ENCODE results near the gene FBXO46. TPM values are rescaled to one million over a fixed set of nuclear protein-coding genes. Genes with fewer than 3 reads are reported as not detected.
"Not testable (repeated sequence)": the region's sequence is repeated elsewhere in the genome, so short reads cannot be mapped to it uniquely, and the experiment has no call there.

FBXO46 gene
- total RNA-seq, 1 donor from 2014 or later, result 9.0 TPM

DNA sequence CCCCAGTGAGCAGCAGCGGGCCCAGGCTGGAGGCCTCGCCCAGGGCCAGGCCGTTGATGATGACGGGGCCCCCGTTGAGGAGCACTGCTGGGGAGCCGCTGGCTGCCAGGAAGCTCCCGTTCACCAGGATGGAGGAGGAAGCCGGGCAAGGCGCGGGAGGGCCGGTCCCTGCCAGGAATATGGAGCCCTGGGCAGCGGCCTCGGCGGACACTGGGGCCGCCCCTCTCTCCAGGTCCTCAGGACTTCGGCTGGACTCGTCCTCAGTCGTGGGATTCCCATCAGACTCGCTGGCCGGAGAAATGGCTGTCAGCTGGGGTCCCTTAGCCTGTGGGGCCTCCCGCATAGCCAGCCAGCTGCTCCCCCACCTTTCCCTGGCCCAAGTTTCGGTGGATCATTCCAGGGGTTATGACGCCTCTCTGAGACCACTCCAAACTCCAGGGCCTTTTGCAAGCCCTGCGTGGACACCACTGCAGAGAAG is 36.2 kb upstream of the FBXO46 start:
- DNase-seq (ENCODE audit: low read depth), result no peak

DNA sequence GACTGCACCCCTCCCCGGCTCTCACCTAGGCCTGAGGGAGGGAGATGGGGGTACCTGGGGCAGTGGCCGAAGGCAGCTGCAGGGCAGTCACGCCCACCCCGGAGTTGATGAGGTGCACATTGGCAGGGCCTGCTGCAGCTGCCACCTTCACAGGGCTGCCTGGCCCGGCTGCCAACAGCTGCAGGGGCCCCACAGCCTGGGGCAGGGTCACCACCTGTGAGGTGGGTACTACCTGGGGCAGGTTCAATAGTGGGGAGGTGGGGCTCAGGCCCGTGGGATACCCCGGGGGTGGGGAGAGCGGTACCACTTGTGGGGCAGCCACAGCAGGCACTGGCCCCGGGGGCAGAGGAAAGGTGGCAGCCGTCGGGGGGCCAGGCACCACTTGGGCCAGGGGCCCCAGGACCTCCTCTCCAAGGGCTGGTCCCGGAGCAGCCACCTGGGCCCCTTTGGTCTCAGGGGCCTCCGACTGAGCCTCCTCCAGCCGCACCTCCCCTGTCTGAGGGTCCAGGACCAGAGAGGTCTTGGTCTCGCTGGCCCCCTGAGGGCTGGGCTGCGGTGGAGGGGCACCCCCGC is 35.7 kb upstream of the FBXO46 start:
- no peak for DNase-seq (ENCODE audit: low read depth)

DNA sequence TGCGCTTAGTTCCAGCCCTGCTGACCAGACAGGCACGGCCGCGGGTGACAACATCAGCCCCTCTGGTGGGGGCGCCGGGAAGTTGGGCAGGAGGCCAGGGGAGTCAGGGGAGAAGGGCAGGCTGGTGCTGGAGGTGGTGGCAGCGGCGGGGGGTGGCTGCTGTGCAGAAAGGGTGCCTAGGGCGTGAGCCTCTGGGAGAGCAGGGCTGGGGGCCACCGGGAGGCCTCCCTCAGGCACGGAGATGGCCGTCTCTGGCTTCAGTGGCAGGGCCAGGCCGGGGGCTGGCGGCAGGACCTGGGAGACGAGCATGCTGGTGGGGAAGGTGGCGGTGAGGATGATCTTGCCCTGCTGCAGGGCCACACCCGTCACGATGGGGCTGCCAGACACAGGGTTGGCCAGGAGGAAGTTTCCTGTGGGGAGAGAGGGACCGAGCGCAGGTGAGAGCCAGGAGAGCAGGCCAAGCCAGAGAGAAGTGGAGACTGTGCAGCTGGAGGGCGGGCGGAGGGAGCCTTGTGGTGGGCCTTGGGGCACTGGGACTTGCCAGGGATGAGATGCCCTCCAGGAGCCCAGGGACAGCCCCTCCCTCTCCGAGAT is 35.1 kb upstream of the FBXO46 start:
- DNase-seq (ENCODE audit: low read depth), result no peak

DNA sequence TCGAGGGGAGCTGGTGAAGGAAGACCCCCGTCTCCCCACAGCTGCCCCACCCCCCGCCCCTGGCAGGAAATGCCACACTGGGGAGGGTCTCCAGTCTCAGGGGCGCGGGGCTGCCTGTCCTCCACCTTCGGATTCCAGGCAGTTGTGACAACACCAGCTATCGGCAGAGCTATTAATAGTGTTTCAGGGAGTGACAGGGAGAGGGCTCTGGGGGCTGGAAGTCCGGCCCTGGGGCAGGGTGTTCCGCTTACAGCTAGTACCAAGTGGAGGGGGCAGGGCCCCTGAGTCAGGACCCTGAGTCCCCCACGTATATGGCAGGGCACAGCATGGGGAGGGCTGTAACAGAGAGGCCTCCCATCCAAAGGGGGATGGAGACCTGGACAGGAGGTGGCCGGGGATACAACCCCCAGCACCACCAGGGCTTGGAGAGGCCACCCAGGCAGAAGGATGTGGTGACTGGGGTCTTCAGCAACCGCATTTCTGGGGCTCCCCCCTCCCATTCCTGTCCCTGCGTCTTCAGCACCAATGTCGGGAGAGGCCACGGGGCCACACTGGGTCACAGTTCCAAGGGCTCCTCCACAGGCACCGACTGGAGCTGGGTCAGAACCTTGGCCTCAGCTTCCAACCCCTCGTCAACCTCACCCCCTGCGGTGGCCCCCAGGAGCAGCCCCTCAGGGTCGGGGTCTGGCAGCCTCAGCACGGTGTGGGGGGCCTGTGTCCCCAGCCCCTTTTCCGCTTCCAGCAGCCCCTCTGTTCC is 34.4 kb upstream of the FBXO46 start:
- DNase-seq (ENCODE audit: low read depth), result no peak

DNA sequence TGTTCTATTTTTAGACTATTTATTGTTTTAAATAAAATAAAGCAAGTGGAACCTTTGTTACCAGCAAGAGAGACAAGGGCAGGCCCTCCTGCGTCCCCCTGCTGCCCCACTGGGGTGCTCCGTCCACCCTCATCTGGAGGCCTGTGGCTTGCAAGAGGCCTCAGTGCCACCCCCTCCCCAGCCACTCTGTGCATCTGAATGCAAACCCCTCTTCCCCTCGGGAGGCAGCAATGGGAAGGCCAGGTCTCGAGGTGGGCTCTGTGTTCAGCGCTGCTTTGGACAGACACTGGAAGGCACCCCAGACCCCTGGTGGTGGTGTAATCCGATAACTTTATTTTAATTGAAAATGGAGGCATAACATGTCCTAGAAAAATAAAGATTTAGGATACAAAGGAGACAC is 33.8 kb upstream of the FBXO46 start:
- DNase-seq (ENCODE audit: low read depth), result no peak

DNA sequence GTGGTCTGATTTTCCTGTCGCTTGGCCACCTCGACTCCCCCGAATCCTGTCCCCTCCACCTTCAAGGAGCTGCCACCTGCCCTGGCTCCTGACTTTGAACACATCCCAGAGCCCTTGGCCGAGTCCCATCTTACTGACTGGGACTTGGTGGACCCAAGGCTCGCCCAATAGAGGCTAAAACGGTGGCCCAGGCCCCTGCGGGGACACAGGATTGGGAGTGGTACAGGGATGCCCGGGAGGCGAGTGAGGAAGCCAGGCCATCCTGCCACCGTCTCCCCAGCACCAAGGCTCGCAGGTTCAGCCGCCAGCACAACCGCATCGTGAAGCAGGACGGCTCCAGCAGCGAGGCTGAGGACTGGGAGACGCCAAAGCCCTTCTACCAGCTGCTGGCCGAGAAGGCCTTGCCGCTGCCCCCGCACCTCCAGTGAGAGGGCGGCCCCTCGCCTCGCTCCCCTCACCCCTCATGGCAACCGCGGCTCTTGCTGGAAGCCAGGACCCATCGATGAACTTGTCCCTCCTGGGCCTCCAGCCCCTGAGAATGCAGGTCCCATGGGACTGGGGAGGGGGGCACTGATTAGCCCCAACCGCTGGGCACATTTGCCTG is 33.1 kb upstream of the FBXO46 start:
- DNase-seq (ENCODE audit: low read depth), result no peak

DNA sequence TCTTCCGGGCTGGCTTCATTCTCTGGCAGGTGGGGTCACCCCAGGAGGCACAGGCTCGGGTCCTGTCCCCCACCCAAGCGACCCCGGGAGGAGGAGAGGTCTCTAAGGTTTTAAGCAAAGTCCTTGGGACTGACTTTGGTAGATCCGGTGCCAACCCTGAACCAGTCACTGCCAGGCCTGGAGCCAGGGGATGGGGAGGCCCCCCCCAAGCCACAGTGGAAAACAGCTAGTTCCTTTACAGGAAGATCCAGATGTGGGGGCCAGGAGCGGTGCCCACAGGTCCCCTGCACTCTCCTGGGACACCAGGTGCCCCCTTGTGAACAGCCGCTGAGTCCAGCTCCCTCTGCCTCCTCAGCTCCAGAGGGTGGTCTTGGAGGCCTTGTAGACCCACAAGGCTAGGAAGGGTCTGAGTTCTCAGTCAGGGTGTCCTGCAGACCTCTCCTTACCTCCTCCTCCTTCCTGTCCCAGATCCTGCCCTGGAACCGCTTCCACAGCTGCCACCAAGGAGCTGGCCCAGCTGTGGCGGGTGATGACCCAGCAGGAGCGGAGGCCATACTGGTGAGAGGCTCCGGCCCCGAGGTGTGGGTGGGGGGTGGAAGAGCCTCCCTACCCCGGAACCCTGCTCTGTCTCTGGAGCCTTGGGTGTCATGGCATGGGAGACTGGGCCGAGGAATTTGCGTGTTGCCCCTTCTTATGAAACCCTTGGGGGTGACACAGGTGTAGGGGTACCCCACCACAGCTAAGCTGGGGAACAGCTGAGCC is 32.4 kb upstream of the FBXO46 start:
- DNase-seq (ENCODE audit: low read depth), result no peak

DNA sequence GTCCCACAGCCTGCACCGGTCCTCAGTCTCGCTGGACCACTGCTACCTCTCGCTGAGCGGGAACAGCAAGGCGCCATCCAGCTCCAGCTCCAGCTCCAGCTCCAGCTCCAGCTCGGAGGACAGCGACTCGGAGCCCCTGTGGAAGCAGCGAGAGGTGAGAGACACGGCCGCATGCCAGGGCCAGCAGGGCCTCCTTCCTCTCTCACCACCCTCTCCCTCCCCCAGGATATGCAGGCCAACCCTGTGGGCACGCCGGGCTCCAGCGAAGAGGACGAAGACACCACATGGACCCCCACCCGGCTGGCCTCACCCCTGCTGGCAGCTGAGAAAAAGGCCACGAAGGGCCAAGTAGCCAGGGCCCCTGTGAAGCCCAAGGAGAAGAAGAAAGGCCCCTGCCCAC is 31.0 kb upstream of the FBXO46 start:
- DNase-seq (ENCODE audit: low read depth), result no peak

DNA sequence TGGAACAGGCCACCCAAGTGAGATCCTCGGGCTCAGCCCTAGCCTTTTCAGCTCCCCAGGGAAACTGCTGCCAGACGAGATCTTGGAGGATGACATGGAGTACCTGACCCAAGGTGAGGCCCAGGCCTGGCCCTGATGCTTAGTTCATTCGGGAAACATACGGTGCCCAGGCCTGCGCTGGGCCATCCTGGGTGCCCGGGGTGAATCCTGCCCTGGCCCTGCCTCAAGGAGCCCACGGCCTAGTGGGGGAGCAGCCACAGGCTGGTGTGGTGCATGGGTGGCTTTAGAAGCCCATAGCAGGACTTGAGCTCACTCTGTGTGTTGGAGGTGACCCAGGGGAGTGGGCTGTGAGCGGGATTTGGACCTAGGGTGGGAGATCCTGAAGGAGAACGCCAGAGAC is 28.2 kb upstream of the FBXO46 start:
- no peak for DNase-seq (ENCODE audit: low read depth)

DNA sequence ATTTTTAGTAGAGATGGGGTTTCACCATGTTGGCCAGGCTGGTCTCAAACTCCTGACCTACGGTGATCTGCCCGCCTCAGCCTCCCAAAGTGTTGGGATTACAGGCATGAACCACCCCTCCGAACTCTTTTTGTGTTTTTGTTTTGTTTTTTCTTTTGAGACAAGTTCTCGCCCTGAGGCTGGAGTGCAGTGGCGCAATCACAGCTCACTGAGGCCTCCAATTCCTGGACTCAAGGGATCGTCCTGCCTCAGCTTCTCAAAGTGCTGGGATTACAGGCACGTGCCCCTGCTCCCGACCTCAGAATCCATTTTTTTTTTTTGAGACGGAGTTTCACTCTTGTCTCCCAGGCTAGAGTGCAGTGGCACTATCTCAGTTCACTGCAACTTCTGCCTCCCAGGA is 27.0 kb upstream of the FBXO46 start:
- no peak for DNase-seq (ENCODE audit: low read depth)

DNA sequence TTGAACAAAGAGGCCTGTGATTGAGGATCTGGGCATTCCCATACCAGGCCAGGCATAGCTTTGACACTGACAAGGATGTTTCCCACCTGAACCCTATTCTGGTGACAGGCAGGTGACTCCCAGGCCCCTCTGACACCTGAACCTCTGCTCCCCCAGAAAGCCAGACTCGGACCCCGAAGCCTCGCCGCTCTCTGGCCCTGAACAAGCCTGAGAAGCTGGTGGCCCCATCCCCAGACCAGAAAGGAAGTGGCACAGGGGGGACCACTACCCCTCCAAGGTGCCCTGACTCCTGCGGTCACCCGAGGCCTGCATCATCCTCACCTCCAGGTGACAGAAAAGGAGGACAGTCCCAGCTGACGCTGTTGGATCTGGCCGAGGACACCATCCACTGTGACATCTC is 23.6 kb upstream of the FBXO46 start:
- DNase-seq (ENCODE audit: low read depth), result no peak

DNA sequence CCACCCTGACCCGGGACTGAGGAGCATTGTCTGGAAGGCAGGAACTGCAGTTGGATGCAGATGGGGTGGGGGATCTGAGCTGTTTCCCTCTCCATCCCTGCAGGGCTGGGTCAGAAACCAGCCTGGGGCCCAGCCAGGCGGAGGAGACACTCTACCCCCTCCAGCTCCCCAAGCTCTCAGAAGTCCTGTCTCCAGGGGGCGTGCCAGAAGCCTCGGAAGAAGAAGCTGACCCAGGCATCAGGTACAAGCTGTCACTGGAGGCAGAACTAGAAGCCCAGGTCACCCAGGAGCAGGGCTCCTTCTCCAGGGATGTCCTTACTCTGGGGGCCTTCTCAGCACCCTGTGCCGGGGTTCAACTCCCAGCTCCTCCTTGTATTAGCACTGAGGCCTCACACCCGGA is 22.9 kb upstream of the FBXO46 start:
- no peak for DNase-seq (ENCODE audit: low read depth)

DNA sequence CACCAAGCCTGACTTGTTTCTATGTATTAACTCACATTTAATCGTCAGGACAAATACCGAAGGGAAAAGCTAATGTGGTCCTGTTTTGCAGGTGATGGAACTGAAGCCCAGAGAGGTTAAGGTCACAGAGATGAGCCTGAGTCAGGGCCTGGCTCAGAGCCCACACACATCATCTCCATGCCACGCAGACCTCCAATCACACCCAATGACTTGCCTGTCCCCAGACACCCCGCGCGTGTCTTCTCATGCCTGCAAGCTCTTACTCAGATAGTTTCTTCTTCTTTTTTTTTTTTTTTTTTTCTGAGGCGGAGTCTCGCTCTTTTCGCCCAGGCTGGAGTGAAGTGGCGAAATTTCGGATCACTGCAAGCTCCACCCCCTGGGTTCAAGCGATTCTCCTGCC is 21.9 kb upstream of the FBXO46 start:
- no peak for DNase-seq (ENCODE audit: low read depth)

DNA sequence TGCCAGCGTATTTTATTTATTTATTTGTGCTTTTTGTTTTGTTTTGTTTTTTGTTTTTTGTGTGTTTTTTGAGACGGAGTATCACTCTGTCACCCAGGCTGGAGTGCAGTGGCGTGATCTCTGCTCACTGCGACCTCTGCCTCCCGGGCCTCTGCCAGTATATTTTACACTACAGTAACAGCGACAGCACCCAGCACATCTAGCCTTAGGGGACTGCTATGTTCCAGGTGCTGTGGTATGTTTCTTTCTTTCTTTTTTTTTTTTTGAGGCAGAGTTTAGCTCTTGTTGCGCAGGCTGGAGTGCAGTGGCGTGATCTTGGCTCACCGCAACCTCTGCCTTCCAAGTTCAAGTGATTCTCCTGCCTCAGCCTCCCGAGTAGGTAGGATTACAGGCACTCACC is 20.8 kb upstream of the FBXO46 start:
- not testable (repeated sequence) for DNase-seq (ENCODE audit: low read depth)

DNA sequence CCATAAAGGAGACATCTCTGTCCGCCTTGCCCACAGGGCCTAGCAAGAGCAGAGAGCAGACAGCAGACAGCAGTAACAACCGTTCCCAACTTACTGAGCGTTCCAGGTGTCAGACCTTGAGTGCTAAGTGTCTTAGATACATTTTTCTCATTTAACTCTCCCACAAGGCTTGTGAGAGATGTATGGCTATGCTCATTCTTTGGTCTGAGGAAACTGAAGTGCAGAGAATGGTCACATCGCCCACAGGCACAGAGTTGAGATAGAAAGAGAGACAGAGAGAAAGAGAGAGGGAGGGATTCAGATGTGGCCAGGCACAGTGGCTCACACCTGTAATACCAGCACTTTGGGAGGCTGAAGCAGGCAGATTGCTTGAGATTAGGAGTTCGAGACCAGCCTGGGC is 16.8 kb upstream of the FBXO46 start:
- DNase-seq (ENCODE audit: low read depth), result no peak

DNA sequence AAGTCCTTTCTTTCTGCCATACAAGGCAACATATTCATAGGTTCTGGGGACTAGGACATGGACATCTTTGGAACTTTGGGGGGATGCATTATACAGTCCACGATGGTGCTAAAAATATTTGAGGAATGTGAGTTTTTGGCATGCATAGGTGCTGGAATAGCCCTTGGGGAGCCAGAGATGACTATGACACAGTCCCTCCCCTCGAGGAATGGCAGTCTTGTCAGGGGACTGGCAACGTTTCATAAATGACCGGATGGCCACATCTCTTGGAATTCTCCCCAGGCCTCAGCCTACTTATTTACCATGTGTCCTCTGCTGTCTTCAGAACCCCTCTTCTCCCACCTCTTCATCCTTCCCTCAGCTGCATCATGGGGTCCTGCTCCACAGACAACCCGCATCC is 16.2 kb upstream of the FBXO46 start:
- DNase-seq (ENCODE audit: low read depth), result no peak

DNA sequence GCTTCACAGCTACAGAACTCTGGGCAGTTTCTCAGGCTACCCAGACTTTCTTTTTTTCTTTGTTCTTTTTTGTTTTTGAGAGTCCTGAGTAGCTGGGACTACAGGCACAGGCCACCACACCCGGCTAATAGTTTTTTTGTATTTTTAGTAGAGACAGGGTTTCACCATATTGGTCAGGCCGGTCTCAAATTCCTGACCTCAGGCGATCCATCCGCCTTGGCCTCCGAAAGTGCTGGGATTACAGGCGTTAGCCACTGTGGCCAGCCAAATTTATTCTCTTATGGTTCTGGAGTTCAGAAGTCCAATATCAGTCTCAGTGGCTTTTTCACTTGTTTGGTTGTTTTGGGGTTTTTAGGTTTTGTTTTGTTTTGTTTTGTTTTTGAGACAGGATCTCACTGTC is 14.9 kb upstream of the FBXO46 start:
- DNase-seq (ENCODE audit: low read depth), result no peak

DNA sequence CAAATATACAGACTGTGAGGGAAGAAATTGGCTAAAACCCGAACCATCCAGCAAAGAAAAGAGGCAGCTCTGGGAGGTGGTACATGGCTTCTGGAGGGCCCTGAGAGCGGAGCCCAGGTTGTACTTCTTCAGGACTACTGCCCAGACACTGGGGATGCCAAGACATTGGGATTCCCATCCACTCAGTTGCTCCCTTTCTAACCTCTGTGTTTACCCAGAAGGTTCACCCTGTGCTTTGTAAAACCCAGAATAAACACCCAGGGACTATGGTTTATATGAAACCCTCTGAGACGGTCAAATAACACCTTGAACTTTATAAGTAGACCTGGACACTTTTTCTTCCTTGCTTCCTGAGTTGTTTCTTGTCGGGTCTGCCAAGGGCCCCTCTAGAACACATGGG is 12.3 kb upstream of the FBXO46 start:
- DNase-seq (ENCODE audit: low read depth), result no peak

DNA sequence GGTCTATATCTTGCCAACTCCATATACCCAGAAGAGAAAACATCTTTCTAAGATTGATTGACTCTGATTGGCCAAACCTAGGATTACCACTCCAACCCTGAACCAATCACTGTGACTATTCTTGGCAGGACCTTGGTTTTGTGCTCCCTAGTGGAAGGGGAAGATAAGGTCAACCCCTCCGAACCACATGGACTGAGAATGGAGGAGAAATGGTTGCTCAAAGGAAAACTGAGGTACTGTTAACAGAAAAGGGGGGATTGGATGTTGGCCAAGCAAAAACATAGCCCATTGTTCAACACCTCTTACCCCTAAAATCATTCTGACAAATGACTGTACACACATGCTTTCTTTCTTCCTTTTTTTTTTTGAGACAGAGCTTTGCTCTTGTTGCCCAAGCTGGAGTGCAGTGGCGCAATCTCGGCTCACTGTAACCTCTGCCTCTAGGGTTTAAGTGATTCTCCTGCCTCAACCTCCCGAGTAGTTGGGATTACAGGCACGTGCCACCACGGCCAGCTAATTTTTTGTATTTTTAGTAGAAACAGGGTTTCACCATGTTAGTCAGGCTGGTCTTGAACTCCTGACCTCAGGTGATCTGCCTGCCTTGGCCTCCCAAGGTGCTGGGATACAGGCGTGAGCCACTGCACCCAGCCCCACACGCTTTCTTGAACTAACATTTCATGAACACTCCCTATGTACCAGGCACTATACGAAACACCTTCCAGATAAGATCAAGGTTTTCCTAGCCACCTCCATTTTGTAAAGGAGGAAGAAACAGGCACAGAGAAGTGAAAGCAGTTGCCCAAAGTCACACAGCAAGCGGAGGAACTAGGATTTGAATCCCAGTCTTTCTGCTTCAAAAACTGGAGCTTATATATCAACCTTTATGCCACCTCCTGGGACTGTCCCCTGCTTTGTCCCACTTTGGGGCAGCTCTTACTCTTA is 9.1 kb upstream of the FBXO46 start:
- DNase-seq (ENCODE audit: low read depth), result no peak

DNA sequence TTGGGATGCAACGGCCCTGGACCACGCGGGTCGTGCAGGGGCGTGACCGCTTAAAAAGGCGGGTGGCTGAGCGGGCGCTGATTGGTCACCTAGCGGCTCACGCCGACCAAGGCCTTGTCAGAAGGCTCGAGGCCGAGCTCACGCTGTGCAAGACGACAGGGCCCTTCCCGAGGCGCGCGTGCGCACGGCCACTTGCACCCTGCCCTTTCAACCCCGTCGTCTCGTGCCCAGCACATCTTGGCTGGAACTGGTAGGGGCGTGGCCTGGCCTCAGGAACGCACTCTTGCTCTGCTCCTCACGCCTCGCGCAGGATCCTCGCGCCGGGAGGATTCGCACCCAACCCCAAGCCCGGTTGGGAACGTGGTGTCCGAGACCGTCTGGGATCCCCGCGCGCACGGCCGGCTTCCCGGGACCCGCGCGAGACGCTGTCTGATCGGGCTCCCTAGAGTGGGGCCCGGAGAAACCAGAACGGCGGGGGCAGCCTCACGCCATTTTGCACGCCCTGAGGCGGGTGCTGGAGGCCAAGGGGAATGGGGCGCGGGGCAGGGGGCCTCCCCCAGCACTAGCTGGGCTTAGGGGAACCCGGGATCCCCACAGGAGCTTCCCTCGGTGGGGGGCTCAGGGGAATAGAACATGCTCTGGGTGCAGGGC is 2.6 kb upstream of the FBXO46 start, which contains the start of gene MEIOSIN:
Gene MEIOSIN, plus strand, starts transcription at position 280 of the 651 bp plus-strand sequence. CDS start 1,938 bp downstream, outside the sequence.
- no peak for DNase-seq (ENCODE audit: low read depth)

Data from myocyte (in vitro differentiated cells).